DND-41 (cell line): Measurements from ENCODE around the gene LITAFD.

Experiments used
- ATAC-seq: fragments of 200-7000 bp; cut with Tn5 transposase; 3 replicates; pipeline ENCODE4 v1.9.1; 2021; ENCODE audit warnings: low read depth; ENCODE audit not compliant: insufficient read depth
- DNase-seq: peaks from one replicate; pipeline ENCODE4 v3.0.0-alpha.2; 2020
- H2AFZ ChIP-seq: 2 replicates; pipeline ENCODE4 v1.6.0; 2012; ENCODE audit warnings: low read depth, low read length
- H3K27ac ChIP-seq: 2 replicates; pipeline ENCODE4 v1.5.1; 2012; ENCODE audit warnings: low read length, inconsistent platforms
- H3K27me3 ChIP-seq: fragments of 200-600 bp; sonication (generic); 2 replicates; pipeline ENCODE4 v1.6.0; 2012; ENCODE audit warnings: low read length, mild to moderate bottlenecking, inconsistent platforms; ENCODE audit not compliant: insufficient read depth, poor library complexity
- H3K36me3 ChIP-seq: 2 replicates; pipeline ENCODE4 v1.5.1; 2012; ENCODE audit warnings: low read length, inconsistent platforms; ENCODE audit not compliant: insufficient read depth
- H3K4me1 ChIP-seq: 2 replicates; pipeline ENCODE4 v1.5.1; 2012; ENCODE audit warnings: mild to moderate bottlenecking, low read length; ENCODE audit not compliant: insufficient read depth
- H3K4me2 ChIP-seq: 2 replicates; pipeline ENCODE4 v1.6.0; 2012; ENCODE audit warnings: mild to moderate bottlenecking, moderate library complexity, low read length, inconsistent platforms; ENCODE audit not compliant: insufficient read depth
- H3K4me3 ChIP-seq, 2 experiments: fragments of 200-600 bp in 1 of 2; shearing (Covaris generic) in 1 of 2; 2 replicates each; pipeline ENCODE4 v1.5.1; 2012 to 2016; ENCODE audit warnings: inconsistent platforms in 2 of 2, low read length in 2 of 2, mild to moderate bottlenecking in 2 of 2, low read depth in 1 of 2, moderate library complexity in 1 of 2
- H3K79me2 ChIP-seq: 2 replicates; pipeline ENCODE4 v1.6.0; 2012; ENCODE audit warnings: low read length, inconsistent platforms; ENCODE audit not compliant: insufficient read depth
- H3K9ac ChIP-seq: 2 replicates; pipeline ENCODE4 v1.6.0; 2012; ENCODE audit warnings: low read depth, mild to moderate bottlenecking, inconsistent platforms, low read length, moderate library complexity
- H3K9me3 ChIP-seq: 2 replicates; pipeline ENCODE4 v1.5.1; 2012; ENCODE audit warnings: low read length, moderate library complexity, mild to moderate bottlenecking, inconsistent platforms; ENCODE audit not compliant: insufficient read depth, severe bottlenecking
- H4K20me1 ChIP-seq: 2 replicates; pipeline ENCODE4 v1.6.0; 2012; ENCODE audit warnings: low read length; ENCODE audit not compliant: insufficient read depth
- CTCF ChIP-seq: IDR thresholded peaks from 2 replicates; pipeline ENCODE4 v1.5.1; 2012; ENCODE audit warnings: borderline replicate concordance, low read length, moderate library complexity, mild to moderate bottlenecking; ENCODE audit not compliant: poor library complexity, severe bottlenecking; ENCODE audit errors: extremely low read depth
- EZH2 ChIP-seq: IDR thresholded peaks from 3 replicates; pipeline ENCODE4 v1.6.1; 2012; ENCODE audit warnings: borderline replicate concordance, low read depth, mild to moderate bottlenecking, moderate library complexity, low read length, inconsistent platforms; ENCODE audit not compliant: severe bottlenecking

LITAFD gene

GRCh38 chr16:8845699-8846298 is 36.4 kb upstream of the LITAFD start:
- Histone ChIP-seq H3K27me3 (no peaks in the 10 kb centered on the region), H2AFZ (no peak overlapping the region), H3K36me3 (peaks cover 54% of the 10 kb centered on the region), H3K27ac (0 out of 2 replicates have a peak overlapping the region, but pooled peaks have one; percentile 10), H3K4me1 (peaks cover 6% of the 10 kb centered on the region; the same call in 1 of the 2 replicates), H4K20me1 (peaks cover 52% of the 10 kb centered on the region), H3K4me3 (no peak overlapping the region), H3K4me2 (no peak overlapping the region), H3K9ac (no peak overlapping the region), H3K79me2 (peaks cover 62% of the 10 kb centered on the region), H3K9me3 (no peaks in the 10 kb centered on the region)
- TF ChIP-seq CTCF = no peak
- no peak for TF ChIP-seq EZH2
- ATAC-seq (no peak), DNase-seq (no peak)

- no peak overlapping the region for H3K27ac ChIP-seq
- H3K4me1 ChIP-seq = peaks cover 6% of the 10 kb centered on the region; the same call in 1 of the 2 replicates
These were observed 35.7 kb upstream of the LITAFD start for GRCh38 chr16:8846401-8846932.

GRCh38 chr16:8847145-8847544 is 35.0 kb upstream of the LITAFD start:
- Histone ChIP-seq H3K27me3 (no peaks in the 10 kb centered on the region), H3K4me2 (no peak overlapping the region), H3K79me2 (peaks cover 66% of the 10 kb centered on the region), H3K4me1 (peaks cover 6% of the 10 kb centered on the region; the same call in 1 of the 2 replicates), H3K9me3 (no peaks in the 10 kb centered on the region), H4K20me1 (peaks cover 61% of the 10 kb centered on the region), H3K4me3 (no peak overlapping the region), H3K36me3 (peaks cover 67% of the 10 kb centered on the region), H3K9ac (no peak overlapping the region), H3K27ac (no peak overlapping the region), H2AFZ (no peak overlapping the region)
- no peak for DNase-seq
- TF ChIP-seq CTCF = no peak
- TF ChIP-seq EZH2 = no peak
- no peak for ATAC-seq

More at GRCh38 chr16:8846401-8846932, 35.7 kb upstream of the LITAFD start:
- ATAC-seq (no peak), DNase-seq (no peak)
- Histone ChIP-seq H3K9me3 (no peaks in the 10 kb centered on the region), H3K4me3 (no peak overlapping the region), H3K9ac (no peak overlapping the region), H3K36me3 (peaks cover 61% of the 10 kb centered on the region), H3K27me3 (no peaks in the 10 kb centered on the region), H3K4me2 (no peak overlapping the region), H2AFZ (no peak overlapping the region), H4K20me1 (peaks cover 55% of the 10 kb centered on the region), H3K79me2 (peaks cover 63% of the 10 kb centered on the region)
- TF ChIP-seq CTCF (no peak), EZH2 (no peak)
